Central memory CD8-positive, alpha-beta T cell (primary cell): ENCODE data around the gene ARHGAP40.

Experiments
- ATAC-seq: fragments of 150-1000 bp; cut with Tn5 transposase; replicated peaks from 2 replicates; pipeline ENCODE4 v1.10.0; 2022; ENCODE audit warnings: mild to moderate bottlenecking, moderate FRiP score, moderate number of reproducible peaks; ENCODE audit not compliant: poor library complexity, severe bottlenecking; ENCODE audit errors: extremely low read depth
- DNase-seq, 2 donors: peaks; one replicate each; pipeline ENCODE4 v3.0.0; 2021; ENCODE audit warnings: low spot score in 2 of 2
- H3K27ac Mint-ChIP-seq: one replicate; pipeline ENCODE4 v1.8.0; 2022; ENCODE audit warnings: low read depth, mild to moderate bottlenecking, moderate library complexity, mixed read lengths
- H3K27me3 Mint-ChIP-seq: one replicate; pipeline ENCODE4 v1.8.0; 2022; ENCODE audit warnings: mixed read lengths
- H3K36me3 Mint-ChIP-seq: one replicate; pipeline ENCODE4 v1.8.0; 2022; ENCODE audit warnings: mild to moderate bottlenecking, moderate library complexity, mixed read lengths; ENCODE audit not compliant: insufficient read depth
- H3K4me1 Mint-ChIP-seq: one replicate; pipeline ENCODE4 v1.8.0; 2022; ENCODE audit warnings: mixed read lengths
- H3K4me3 Mint-ChIP-seq: one replicate; pipeline ENCODE4 v1.8.0; 2022; ENCODE audit warnings: mild to moderate bottlenecking, moderate library complexity, mixed read lengths
- H3K9me3 Mint-ChIP-seq: one replicate; pipeline ENCODE4 v1.8.0; 2022; ENCODE audit warnings: mixed read lengths

Gene ARHGAP40

GRCh38 chr20:38579219-38579910 lies 22.2 kb upstream of the ARHGAP40 start:
- Mint-ChIP-seq H3K4me1 (peaks cover 8% of the 10 kb centered on the region), H3K9me3 (no peaks in the 10 kb centered on the region), H3K4me3 (no peak overlapping the region), H3K36me3 (peaks cover 20% of the 10 kb centered on the region), H3K27ac (no peak overlapping the region), H3K27me3 (no peaks in the 10 kb centered on the region)
- ATAC-seq = no peak
- DNase-seq = no peak

GRCh38 chr20:38579921-38580320 lies 21.7 kb upstream of the ARHGAP40 start:
- Mint-ChIP-seq H3K4me3 (no peak overlapping the region), H3K27me3 (no peaks in the 10 kb centered on the region), H3K36me3 (peaks cover 15% of the 10 kb centered on the region), H3K4me1 (peaks cover 8% of the 10 kb centered on the region), H3K9me3 (no peaks in the 10 kb centered on the region), H3K27ac (no peak overlapping the region)
- DNase-seq = no peak
- ATAC-seq = no peak

GRCh38 chr20:38581013-38581412 lies 20.6 kb upstream of the ARHGAP40 start, which contains the start of gene ADIG:
TSS of gene ADIG (plus strand) at chr20:38581197. CDS start at chr20:38581251, 54 bp downstream.
- Mint-ChIP-seq H3K36me3 (peaks cover 7% of the 10 kb centered on the region), H3K9me3 (no peaks in the 10 kb centered on the region), H3K4me1 (peaks cover 8% of the 10 kb centered on the region), H3K4me3 (no peak within 1 kb of the TSS), H3K27ac (no peak within 1 kb of the TSS), H3K27me3 (no peaks in the 10 kb centered on the region)
- DNase-seq (no peak), ATAC-seq (no peak)

- Mint-ChIP-seq H3K27ac (no peak overlapping the region), H3K4me1 (peaks cover 8% of the 10 kb centered on the region), H3K36me3 (peaks cover 2% of the 10 kb centered on the region), H3K4me3 (no peak overlapping the region), H3K27me3 (no peaks in the 10 kb centered on the region), H3K9me3 (no peaks in the 10 kb centered on the region)
- DNase-seq = no peak
- ATAC-seq = no peak
Measured at GRCh38 chr20:38581830-38582358, 19.7 kb upstream of the ARHGAP40 start.

- H3K36me3 Mint-ChIP-seq = no peaks in the 10 kb centered on the region
- H3K27me3 Mint-ChIP-seq = no peaks in the 10 kb centered on the region
- H3K4me3 Mint-ChIP-seq = no peak overlapping the region
- DNase-seq = no peak
- H3K27ac Mint-ChIP-seq = no peak overlapping the region
- H3K4me1 Mint-ChIP-seq = peaks cover 8% of the 10 kb centered on the region
- no peak for ATAC-seq
- H3K9me3 Mint-ChIP-seq = no peaks in the 10 kb centered on the region
Measured at GRCh38 chr20:38583306-38583705, 18.3 kb upstream of the ARHGAP40 start.

- Mint-ChIP-seq H3K9me3 (no peaks in the 10 kb centered on the region), H3K27ac (no peak overlapping the region), H3K4me1 (peaks cover 8% of the 10 kb centered on the region), H3K36me3 (no peaks in the 10 kb centered on the region), H3K4me3 (no peak overlapping the region), H3K27me3 (no peaks in the 10 kb centered on the region)
- ATAC-seq (no peak), DNase-seq (no peak)
Measured at GRCh38 chr20:38584099-38584763, 17.4 kb upstream of the ARHGAP40 start.

- DNase-seq (no peak), ATAC-seq (no peak)
- H3K9me3 Mint-ChIP-seq = no peaks in the 10 kb centered on the region
- H3K27me3 Mint-ChIP-seq = no peaks in the 10 kb centered on the region
- H3K36me3 Mint-ChIP-seq = no peaks in the 10 kb centered on the region
- no peak overlapping the region for H3K27ac Mint-ChIP-seq
- no peak overlapping the region for H3K4me3 Mint-ChIP-seq
- H3K4me1 Mint-ChIP-seq = no peaks in the 10 kb centered on the region
Measured at GRCh38 chr20:38585404-38586180, 16.0 kb upstream of the ARHGAP40 start.

- no peak overlapping the region for H3K27ac Mint-ChIP-seq
- no peaks in the 10 kb centered on the region for H3K9me3 Mint-ChIP-seq
- no peaks in the 10 kb centered on the region for H3K27me3 Mint-ChIP-seq
- no peak for ATAC-seq
- H3K4me1 Mint-ChIP-seq = no peaks in the 10 kb centered on the region
- no peak overlapping the region for H3K4me3 Mint-ChIP-seq
- DNase-seq = no peak
- no peaks in the 10 kb centered on the region for H3K36me3 Mint-ChIP-seq
Measured at GRCh38 chr20:38586181-38586525, 15.5 kb upstream of the ARHGAP40 start.

GRCh38 chr20:38588303-38588702 lies 13.3 kb upstream of the ARHGAP40 start:
- DNase-seq (no peak), ATAC-seq (no peak)
- Mint-ChIP-seq H3K27ac (no peak overlapping the region), H3K9me3 (no peaks in the 10 kb centered on the region), H3K36me3 (no peaks in the 10 kb centered on the region), H3K27me3 (no peaks in the 10 kb centered on the region), H3K4me3 (no peak overlapping the region), H3K4me1 (no peaks in the 10 kb centered on the region)

- no peak overlapping the region for H3K4me3 Mint-ChIP-seq
- no peaks in the 10 kb centered on the region for H3K27me3 Mint-ChIP-seq
- ATAC-seq = no peak
- no peak for DNase-seq
- H3K36me3 Mint-ChIP-seq = no peaks in the 10 kb centered on the region
- H3K9me3 Mint-ChIP-seq = no peaks in the 10 kb centered on the region
- no peak overlapping the region for H3K27ac Mint-ChIP-seq
- H3K4me1 Mint-ChIP-seq = no peaks in the 10 kb centered on the region
Measured at GRCh38 chr20:38589351-38589750, 12.3 kb upstream of the ARHGAP40 start.

- DNase-seq = no peak
Measured at GRCh38 chr20:38589967-38590675, 11.5 kb upstream of the ARHGAP40 start.

GRCh38 chr20:38590676-38591473 lies 10.7 kb upstream of the ARHGAP40 start:
- Mint-ChIP-seq H3K9me3 (no peaks in the 10 kb centered on the region), H3K4me3 (no peak overlapping the region), H3K4me1 (no peaks in the 10 kb centered on the region), H3K27ac (no peak overlapping the region), H3K27me3 (no peaks in the 10 kb centered on the region), H3K36me3 (no peaks in the 10 kb centered on the region)
- DNase-seq = no peak
- no peak for ATAC-seq

More at GRCh38 chr20:38589967-38590675, 11.5 kb upstream of the ARHGAP40 start:
- Mint-ChIP-seq H3K27me3 (no peaks in the 10 kb centered on the region), H3K4me1 (no peaks in the 10 kb centered on the region), H3K4me3 (no peak overlapping the region), H3K36me3 (no peaks in the 10 kb centered on the region), H3K27ac (no peak overlapping the region), H3K9me3 (no peaks in the 10 kb centered on the region)
- no peak for ATAC-seq
